Mucosa of stomach (tissue), 1 donor: ENCODE data around the gene PRPS1.
"Not testable (repeated sequence)": the region's sequence is repeated elsewhere in the genome, so short reads cannot be mapped to it uniquely, and the experiment has no call there.

Source experiments
- H3K27me3 ChIP-seq: one replicate; pipeline ENCODE4 v1.7.0; 2013; ENCODE audit warnings: mild to moderate bottlenecking, low read length; ENCODE audit not compliant: control insufficient read depth, insufficient read depth
- H3K36me3 ChIP-seq: one replicate; pipeline ENCODE4 v1.7.0; 2013; ENCODE audit warnings: low read length; ENCODE audit not compliant: control insufficient read depth, insufficient read depth
- H3K4me1 ChIP-seq: one replicate; pipeline ENCODE4 v1.7.0; 2013; ENCODE audit warnings: mild to moderate bottlenecking, low read length; ENCODE audit not compliant: control insufficient read depth, insufficient read depth
- H3K4me3 ChIP-seq: one replicate; pipeline ENCODE4 v1.7.0; 2013; ENCODE audit warnings: low read length
- H3K9ac ChIP-seq: one replicate; pipeline ENCODE4 v1.7.0; 2013; ENCODE audit warnings: mild to moderate bottlenecking, low read length, moderate library complexity
- H3K9me3 ChIP-seq: one replicate; pipeline ENCODE4 v1.7.0; 2013; ENCODE audit warnings: mild to moderate bottlenecking, low read length, moderate library complexity; ENCODE audit not compliant: control insufficient read depth
- donor health status: Pancreatic carcinoma.

The PRPS1 gene

GRCh38 chrX:107669261-107669660, 41.0 kb downstream of the PRPS1 start:
- Histone ChIP-seq H3K9ac (no peak overlapping the region), H3K4me1 (peaks cover 18% of the 10 kb centered on the region), H3K36me3 (no peaks in the 10 kb centered on the region), H3K4me3 (no peak overlapping the region), H3K9me3 (no peaks in the 10 kb centered on the region), H3K27me3 (no peaks in the 10 kb centered on the region)

DNA sequence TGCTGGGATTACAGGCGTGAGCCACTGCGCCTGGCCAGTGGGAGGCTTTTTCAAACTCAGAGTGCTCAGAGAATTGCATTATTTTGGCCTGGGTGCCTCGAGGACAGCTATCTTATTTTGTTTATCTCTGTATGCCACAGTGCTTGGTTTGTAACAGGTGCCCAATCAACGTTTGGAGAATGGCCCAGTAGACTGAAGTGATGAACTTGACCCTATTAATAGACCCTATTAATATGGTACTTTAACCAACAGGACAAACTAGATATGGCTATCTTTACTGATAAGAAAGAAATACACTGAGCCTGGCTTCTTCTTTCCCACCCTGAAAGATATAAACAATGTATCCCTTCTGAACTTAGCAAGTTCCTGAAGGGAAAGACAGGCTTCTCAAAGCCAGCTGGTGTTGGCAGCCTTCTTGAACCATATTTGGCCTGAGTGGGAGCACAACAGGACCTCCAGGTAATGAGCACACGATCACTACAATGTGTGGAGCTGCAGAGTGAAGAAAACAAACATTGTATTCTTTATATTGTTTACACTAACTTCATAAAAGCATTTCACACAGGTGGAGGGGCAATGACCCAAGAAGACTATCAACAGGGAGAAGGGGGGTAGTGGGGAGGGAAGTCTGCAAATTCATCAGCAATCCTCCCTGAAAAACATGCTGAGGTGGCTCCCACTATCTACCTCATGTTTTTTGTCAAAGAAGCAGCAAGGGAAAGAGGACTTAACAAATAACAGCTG, 41.7 kb downstream of the PRPS1 start:
- Histone ChIP-seq H3K4me1 (peaks cover 26% of the 10 kb centered on the region), H3K9me3 (no peaks in the 10 kb centered on the region), H3K27me3 (no peaks in the 10 kb centered on the region), H3K36me3 (no peaks in the 10 kb centered on the region), H3K9ac (no peak overlapping the region), H3K4me3 (no peak overlapping the region)

DNA sequence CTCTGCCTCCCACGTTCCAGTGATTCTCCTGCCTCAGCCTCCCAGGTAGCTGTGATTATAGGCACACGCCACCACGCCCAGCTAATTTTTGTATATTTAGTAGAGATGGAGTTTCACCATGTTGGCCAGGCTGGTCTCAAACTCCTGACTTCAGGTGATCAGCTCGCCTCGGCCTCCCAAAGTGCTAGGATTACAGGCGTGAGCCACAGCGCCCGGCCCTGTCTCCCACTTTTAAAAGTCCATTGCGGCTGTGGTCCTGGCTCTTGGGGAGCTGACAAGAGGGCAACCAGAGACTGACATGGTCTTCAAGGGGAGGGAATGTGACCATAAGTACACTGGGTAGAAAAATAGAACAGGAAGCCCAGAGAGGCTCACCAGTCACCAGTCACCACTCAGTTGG, 42.9 kb downstream of the PRPS1 start:
- H3K4me3 ChIP-seq, H3K27me3 ChIP-seq, H3K9me3 ChIP-seq, H3K9ac ChIP-seq, H3K36me3 ChIP-seq: not testable (repeated sequence)
- H3K4me1 ChIP-seq: peaks cover 27% of the 10 kb centered on the region

DNA sequence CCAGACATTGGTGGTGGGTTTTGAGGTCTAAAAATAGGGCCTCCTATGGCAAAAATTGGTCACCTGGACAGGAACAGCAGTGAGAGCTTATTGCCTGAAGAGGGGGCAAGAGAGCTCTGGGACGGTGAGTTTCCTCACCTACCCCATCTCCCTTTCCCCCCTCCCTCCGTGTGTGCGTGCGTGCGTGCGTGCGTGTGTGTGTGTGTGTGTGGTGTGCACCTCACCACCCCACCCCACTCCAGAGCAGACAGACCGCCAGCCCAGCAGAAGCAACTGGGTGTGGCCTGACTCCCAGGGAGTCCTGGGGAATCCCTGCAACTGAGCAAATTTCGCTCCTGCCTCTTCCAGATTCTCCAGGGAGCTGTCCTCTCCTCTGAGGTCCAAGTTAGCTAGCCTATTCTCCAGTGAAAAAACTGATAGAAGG, 44.7 kb downstream of the PRPS1 start:
- Histone ChIP-seq H3K9me3 (no peaks in the 10 kb centered on the region), H3K9ac (peak overlapping the region; percentile 50), H3K4me1 (peaks cover 35% of the 10 kb centered on the region), H3K36me3 (no peaks in the 10 kb centered on the region), H3K27me3 (no peaks in the 10 kb centered on the region), H3K4me3 (no peak overlapping the region)

DNA sequence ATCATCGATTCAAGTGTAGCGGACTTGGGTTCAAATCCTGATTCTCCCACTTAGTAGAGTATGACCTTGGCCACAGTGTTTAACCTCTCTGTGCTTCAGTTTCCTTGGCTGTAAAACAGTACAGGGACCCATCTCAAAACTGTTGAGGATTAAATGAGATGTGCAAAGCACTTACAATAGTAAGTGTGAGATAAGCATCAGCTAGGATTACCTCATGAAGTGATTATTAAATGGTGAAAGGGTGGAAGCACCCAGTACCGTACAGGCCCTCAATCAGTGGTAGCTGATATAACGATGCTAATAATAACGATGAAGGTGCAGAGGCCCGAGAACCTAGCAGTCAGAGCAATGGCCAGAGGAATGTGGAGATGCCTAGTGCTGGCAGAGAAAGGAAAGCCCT, 45.1 kb downstream of the PRPS1 start:
- H3K36me3 ChIP-seq: no peaks in the 10 kb centered on the region
- H3K4me3 ChIP-seq: no peak overlapping the region
- no peaks in the 10 kb centered on the region for H3K27me3 ChIP-seq
- peak overlapping the region; percentile 50 for H3K9ac ChIP-seq
- peaks cover 40% of the 10 kb centered on the region for H3K4me1 ChIP-seq
- H3K9me3 ChIP-seq: no peaks in the 10 kb centered on the region

DNA sequence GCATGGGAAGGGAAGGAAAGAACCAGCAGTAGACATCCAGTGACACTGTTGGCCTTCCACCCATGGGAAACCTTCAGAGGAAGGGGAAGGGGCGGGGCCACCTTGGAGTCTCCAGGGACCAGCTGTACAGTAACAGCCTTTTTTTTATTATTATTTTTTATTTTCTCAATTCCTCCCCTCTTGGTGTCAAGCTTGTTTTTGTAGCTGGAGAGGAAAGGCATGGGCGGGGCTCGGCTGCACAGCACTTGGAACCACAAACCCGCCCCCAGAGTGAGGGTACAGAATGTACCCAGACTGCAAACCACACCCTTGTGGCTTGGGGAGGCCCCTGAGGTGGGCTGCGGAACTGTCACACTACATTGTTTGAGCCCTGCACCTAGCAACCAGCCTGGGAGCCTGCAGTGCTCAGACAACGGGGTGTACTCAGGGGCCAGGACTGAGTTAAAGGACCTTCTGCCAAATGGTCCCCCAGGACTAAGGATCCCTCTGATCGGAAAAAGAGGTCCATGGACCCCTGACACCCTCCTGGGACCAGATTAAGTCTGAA, 45.7 kb downstream of the PRPS1 start:
- Histone ChIP-seq H3K27me3 (no peaks in the 10 kb centered on the region), H3K4me1 (peaks cover 45% of the 10 kb centered on the region), H3K36me3 (no peaks in the 10 kb centered on the region), H3K4me3 (no peak overlapping the region), H3K9ac (peak overlapping the region; percentile 55), H3K9me3 (no peaks in the 10 kb centered on the region)

- Histone ChIP-seq H3K4me3 (no peak overlapping the region), H3K9ac (peak overlapping the region; percentile 97), H3K4me1 (peaks cover 43% of the 10 kb centered on the region), H3K9me3 (no peaks in the 10 kb centered on the region), H3K27me3 (no peaks in the 10 kb centered on the region), H3K36me3 (no peaks in the 10 kb centered on the region)
These were observed 46.4 kb downstream of the PRPS1 start for GRCh38 chrX:107674480-107675364.

- H3K4me3 ChIP-seq: no peak overlapping the region
- peaks cover 38% of the 10 kb centered on the region for H3K4me1 ChIP-seq
- no peaks in the 10 kb centered on the region for H3K27me3 ChIP-seq
- H3K9ac ChIP-seq: peak overlapping the region; percentile 97
- H3K36me3 ChIP-seq: no peaks in the 10 kb centered on the region
- no peaks in the 10 kb centered on the region for H3K9me3 ChIP-seq
These were observed 47.0 kb downstream of the PRPS1 start for GRCh38 chrX:107675365-107675654.

GRCh38 chrX:107675823-107676555, 47.7 kb downstream of the PRPS1 start:
- Histone ChIP-seq H3K4me1 (peaks cover 38% of the 10 kb centered on the region), H3K9ac (peak overlapping the region; percentile 97)

GRCh38 chrX:107676559-107677378, 48.5 kb downstream of the PRPS1 start:
- Histone ChIP-seq H3K9me3 (no peaks in the 10 kb centered on the region), H3K36me3 (no peaks in the 10 kb centered on the region), H3K4me1 (peaks cover 38% of the 10 kb centered on the region), H3K27me3 (no peaks in the 10 kb centered on the region), H3K9ac (peak overlapping the region; percentile 97), H3K4me3 (peak overlapping the region; percentile 74)

More at GRCh38 chrX:107675823-107676555, 47.7 kb downstream of the PRPS1 start:
- no peaks in the 10 kb centered on the region for H3K36me3 ChIP-seq
- peak overlapping the region; percentile 74 for H3K4me3 ChIP-seq
- no peaks in the 10 kb centered on the region for H3K9me3 ChIP-seq
- H3K27me3 ChIP-seq: no peaks in the 10 kb centered on the region

- Histone ChIP-seq H3K9ac (peak overlapping the region; percentile 38), H3K27me3 (no peaks in the 10 kb centered on the region), H3K4me3 (no peak overlapping the region), H3K36me3 (no peaks in the 10 kb centered on the region), H3K9me3 (no peaks in the 10 kb centered on the region), H3K4me1 (peaks cover 45% of the 10 kb centered on the region)
These were observed 49.2 kb downstream of the PRPS1 start for GRCh38 chrX:107677501-107677901.
